Measurements from ENCODE around the gene TMEM273.

The TMEM273 gene

GRCh38 chr10:49217645-49218044 lies 29.5 kb upstream of the TMEM273 start:
- Histone ChIP-seq H3K9me2 (ENCODE audit: low read depth, low read length) (no peaks in the 10 kb centered on the region), H3K9ac (ENCODE audit: low read length) (no peak overlapping the region), H3K27ac (ENCODE audit: low read depth, low read length, poor library complexity, severe bottlenecking) (no peak overlapping the region), H4K20me1 (ENCODE audit: insufficient read depth, low read length) (no peaks in the 10 kb centered on the region), H3K4me3 (ENCODE audit: low read depth, low read length, poor library complexity, severe bottlenecking) (no peak overlapping the region), H2AFZ (ENCODE audit: low read length) (no peak overlapping the region), H3K9me3 (ENCODE audit: low read length) (no peaks in the 10 kb centered on the region), H3K79me2 (ENCODE audit: insufficient read depth, low read length) (no peaks in the 10 kb centered on the region), H3K4me1 (ENCODE audit: insufficient read depth, low read length, severe bottlenecking) (no peaks in the 10 kb centered on the region), H3F3A (ENCODE audit: insufficient read depth, low read length) (no peaks in the 10 kb centered on the region), H3K27me3 (ENCODE audit: insufficient read depth, low read length) (no peaks in the 10 kb centered on the region), H3K36me3 (ENCODE audit: insufficient read depth, low read length) (no peaks in the 10 kb centered on the region), H3K4me2 (ENCODE audit: low read length) (no peak overlapping the region)
- TF ChIP-seq EZH2 (IDR thresholded peaks at IDR 0.05; ENCODE audit: borderline replicate concordance, low read length) (no peak), CTCF (IDR thresholded peaks at IDR 0.05; ENCODE audit: low read length) (no peak)

- no peaks in the 10 kb centered on the region for H3K4me1 ChIP-seq (ENCODE audit: insufficient read depth, low read length, severe bottlenecking)
- H2AFZ ChIP-seq (ENCODE audit: low read length): no peak overlapping the region
- H3K4me2 ChIP-seq (ENCODE audit: low read length): no peak overlapping the region
- no peaks in the 10 kb centered on the region for H3F3A ChIP-seq (ENCODE audit: insufficient read depth, low read length)
- no peak for TF ChIP-seq CTCF (IDR thresholded peaks at IDR 0.05; ENCODE audit: low read length)
- no peaks in the 10 kb centered on the region for H4K20me1 ChIP-seq (ENCODE audit: insufficient read depth, low read length)
- H3K4me3 ChIP-seq (ENCODE audit: low read depth, low read length, poor library complexity, severe bottlenecking): no peak overlapping the region
- H3K27ac ChIP-seq (ENCODE audit: low read depth, low read length, poor library complexity, severe bottlenecking): no peak overlapping the region
- no peak overlapping the region for H3K9ac ChIP-seq (ENCODE audit: low read length)
- H3K36me3 ChIP-seq (ENCODE audit: insufficient read depth, low read length): no peaks in the 10 kb centered on the region
- H3K9me3 ChIP-seq (ENCODE audit: low read length): no peaks in the 10 kb centered on the region
- H3K79me2 ChIP-seq (ENCODE audit: insufficient read depth, low read length): no peaks in the 10 kb centered on the region
- no peaks in the 10 kb centered on the region for H3K27me3 ChIP-seq (ENCODE audit: insufficient read depth, low read length)
- no peaks in the 10 kb centered on the region for H3K9me2 ChIP-seq (ENCODE audit: low read depth, low read length)
Measured at GRCh38 chr10:49213211-49213610, 25.0 kb upstream of the TMEM273 start.

GRCh38 chr10:49212783-49213182 lies 24.6 kb upstream of the TMEM273 start:
- TF ChIP-seq CTCF (IDR thresholded peaks at IDR 0.05; ENCODE audit: low read length) (no peak), EZH2 (IDR thresholded peaks at IDR 0.05; ENCODE audit: borderline replicate concordance, low read length) (no peak)
- Histone ChIP-seq H3K9ac (ENCODE audit: low read length) (no peak overlapping the region), H3K9me3 (ENCODE audit: low read length) (no peaks in the 10 kb centered on the region), H3K79me2 (ENCODE audit: insufficient read depth, low read length) (no peaks in the 10 kb centered on the region), H3K27me3 (ENCODE audit: insufficient read depth, low read length) (no peaks in the 10 kb centered on the region), H4K20me1 (ENCODE audit: insufficient read depth, low read length) (no peaks in the 10 kb centered on the region), H3K4me2 (ENCODE audit: low read length) (no peak overlapping the region), H3K27ac (ENCODE audit: low read depth, low read length, poor library complexity, severe bottlenecking) (no peak overlapping the region), H3K4me1 (ENCODE audit: insufficient read depth, low read length, severe bottlenecking) (no peaks in the 10 kb centered on the region), H2AFZ (ENCODE audit: low read length) (no peak overlapping the region), H3K4me3 (ENCODE audit: low read depth, low read length, poor library complexity, severe bottlenecking) (no peak overlapping the region), H3F3A (ENCODE audit: insufficient read depth, low read length) (no peaks in the 10 kb centered on the region), H3K9me2 (ENCODE audit: low read depth, low read length) (no peaks in the 10 kb centered on the region), H3K36me3 (ENCODE audit: insufficient read depth, low read length) (no peaks in the 10 kb centered on the region)

All from OCI-LY1 (cell line).